IMR-90 (cell line): ENCODE measurements around the gene TERC. TPM values are rescaled to one million over a fixed set of nuclear protein-coding genes. Genes with fewer than 3 reads are reported as not detected.

ENCODE experiments used
- ATAC-seq: fragments of 200-7000 bp; cut with Tn5 transposase; 2 replicates; pipeline ENCODE4 v1.9.1; 2020; ENCODE audit warnings: low read depth, mild to moderate bottlenecking, moderate library complexity
- BruUV-seq: library from RNA; stranded (reverse); fragments of 400-500 nt; replicated peaks from 2 replicates; lab custom pipeline; 2021; lab: Mats Ljungman, UMichigan
- CTCF ChIA-PET: fragments of 300-600 bp; formaldehyde crosslinking; extraction: SDS; loops from one replicate; lab custom pipeline; 2021; ENCODE audit warnings: antibody characterized with exemption; lab: Yijun Ruan, JAX
- POLR2A ChIA-PET: fragments of 300-600 bp; sonication (Branson Sonifier 250); formaldehyde crosslinking; loops from one replicate; lab custom pipeline; 2022; ENCODE audit warnings: antibody characterized with exemption; ENCODE audit not compliant: unreplicated experiment; lab: Charles Lee
- DNase-seq: peaks from one replicate; pipeline ENCODE4 v3.0.0; 2013
- H2AFZ ChIP-seq: replicated peaks from 2 replicates; pipeline ENCODE3; 2013; ENCODE audit warnings: low read length, mild to moderate bottlenecking; ENCODE audit not compliant: poor library complexity
- H2AK5ac ChIP-seq: 2 replicates; pipeline ENCODE4 v1.6.1; 2013; ENCODE audit warnings: low read depth, low read length, inconsistent platforms
- H2AK9ac ChIP-seq: replicated peaks from 2 replicates; pipeline ENCODE3; 2013; ENCODE audit warnings: mild to moderate bottlenecking, low read depth, low read length, moderate library complexity; ENCODE audit not compliant: poor library complexity
- H2BK120ac ChIP-seq: 2 replicates; pipeline ENCODE4 v1.6.1; 2013; ENCODE audit warnings: low read depth, low read length, inconsistent platforms
- H2BK15ac ChIP-seq: 3 replicates; pipeline ENCODE4 v1.6.1; 2013; ENCODE audit warnings: low read depth, low read length, inconsistent platforms
- H2BK20ac ChIP-seq: 2 replicates; pipeline ENCODE4 v1.6.1; 2013; ENCODE audit warnings: low read depth, mild to moderate bottlenecking, inconsistent platforms, low read length, moderate library complexity
- H2BK5ac ChIP-seq: 2 replicates; pipeline ENCODE4 v1.6.1; 2013; ENCODE audit warnings: mild to moderate bottlenecking, low read depth, low read length, inconsistent platforms; ENCODE audit not compliant: poor library complexity, severe bottlenecking
- H3K14ac ChIP-seq: replicated peaks from 2 replicates; pipeline ENCODE4 v1.6.1; 2013; ENCODE audit warnings: low read depth, low read length, inconsistent platforms
- H3K18ac ChIP-seq: 2 replicates; pipeline ENCODE4 v1.6.1; 2013; ENCODE audit warnings: low read depth, low read length, control low read depth
- H3K23ac ChIP-seq: 2 replicates; pipeline ENCODE4 v1.6.1; 2013; ENCODE audit warnings: low read depth, low read length, inconsistent platforms
- H3K27ac ChIP-seq: 2 replicates; pipeline ENCODE4 v1.5.1; 2013; ENCODE audit warnings: mild to moderate bottlenecking, control low read depth, low read length; ENCODE audit not compliant: insufficient read depth
- H3K27me3 ChIP-seq: 2 replicates; pipeline ENCODE4 v1.6.1; 2013; ENCODE audit warnings: low read length; ENCODE audit not compliant: control insufficient read depth, insufficient read depth
- H3K36me3 ChIP-seq: 2 replicates; pipeline ENCODE4 v1.6.1; 2013; ENCODE audit warnings: low read length, mixed read lengths; ENCODE audit not compliant: control insufficient read depth, insufficient read depth
- H3K4ac ChIP-seq: 2 replicates; pipeline ENCODE4 v1.6.1; 2013; ENCODE audit warnings: low read depth, low read length, inconsistent platforms
- H3K4me1 ChIP-seq: 2 replicates; pipeline ENCODE4 v1.6.1; 2013; ENCODE audit warnings: low read length, mixed read lengths; ENCODE audit not compliant: control insufficient read depth, insufficient read depth
- H3K4me2 ChIP-seq: 2 replicates; pipeline ENCODE4 v1.6.1; 2013; ENCODE audit warnings: low read depth, mild to moderate bottlenecking, control low read depth, low read length, moderate library complexity
- H3K4me3 ChIP-seq: 2 replicates; pipeline ENCODE4 v1.5.1; 2013; ENCODE audit warnings: low read depth, mild to moderate bottlenecking, control low read depth, low read length, moderate library complexity; ENCODE audit not compliant: insufficient read depth
- H3K56ac ChIP-seq: 2 replicates; pipeline ENCODE4 v1.6.1; 2013; ENCODE audit warnings: low read length, inconsistent platforms; ENCODE audit not compliant: insufficient read depth; ENCODE audit errors: extremely low read depth
- H3K79me1 ChIP-seq, 2 experiments: 2 replicates each; pipeline ENCODE4 v1.6.1; 2013; ENCODE audit warnings: low read length in 2 of 2, inconsistent platforms in 1 of 2, low read depth in 1 of 2
- H3K9ac ChIP-seq: 2 replicates; pipeline ENCODE4 v1.6.1; 2013; ENCODE audit warnings: low read depth, low read length, control low read depth
- H3K9me1 ChIP-seq: 2 replicates; pipeline ENCODE4 v1.6.1; 2013; ENCODE audit warnings: low read length, inconsistent platforms; ENCODE audit not compliant: insufficient read depth
- H3K9me3 ChIP-seq: 2 replicates; pipeline ENCODE4 v1.6.1; 2013; ENCODE audit warnings: low read length; ENCODE audit not compliant: control insufficient read depth, insufficient read depth
- H4K20me1 ChIP-seq: 2 replicates; pipeline ENCODE4 v1.6.1; 2013; ENCODE audit warnings: low read length, inconsistent platforms; ENCODE audit not compliant: insufficient read depth
- H4K5ac ChIP-seq: 2 replicates; pipeline ENCODE4 v1.6.1; 2013; ENCODE audit warnings: mild to moderate bottlenecking, low read depth, low read length, control low read depth
- H4K8ac ChIP-seq, 2 experiments: 2 replicates each; pipeline ENCODE4 v1.6.1; 2013; ENCODE audit warnings: low read depth in 2 of 2, low read length in 2 of 2, control low read depth in 1 of 2, inconsistent platforms in 1 of 2
- H4K91ac ChIP-seq: 2 replicates; pipeline ENCODE4 v1.6.1; 2013; ENCODE audit warnings: low read depth, low read length, inconsistent platforms; ENCODE audit not compliant: insufficient read depth
- BHLHE40 ChIP-seq: fragments of 150-350 bp; IDR thresholded peaks from 2 replicates; pipeline ENCODE4 v1.6.1; 2016; ENCODE audit warnings: mild to moderate bottlenecking, low read depth, low read length
- CEBPB ChIP-seq: IDR thresholded peaks from 2 replicates; pipeline ENCODE4 v1.6.1; 2012; ENCODE audit warnings: low read depth, low read length, improper control_type of control experiment
- CHD1 ChIP-seq: IDR thresholded peaks from 2 replicates; pipeline ENCODE4 v1.6.1; 2012; ENCODE audit warnings: low read depth, low read length, improper control_type of control experiment
- CTCF ChIP-seq: conservative IDR thresholded peaks from 2 replicates; pipeline ENCODE4 v1.5.1; 2012; ENCODE audit warnings: mild to moderate bottlenecking, low read depth, low read length, improper control_type of control experiment
- FOS ChIP-seq: fragments of 150-350 bp; IDR thresholded peaks from 2 replicates; pipeline ENCODE4 v1.6.1; 2016; ENCODE audit warnings: low read depth, low read length
- MAFK ChIP-seq: IDR thresholded peaks from 2 replicates; pipeline ENCODE4 v1.6.1; 2012; ENCODE audit warnings: low read depth, low read length, improper control_type of control experiment
- MXI1 ChIP-seq: IDR thresholded peaks from 2 replicates; pipeline ENCODE4 v1.6.1; 2012; ENCODE audit warnings: low read depth, mild to moderate bottlenecking, low read length, moderate library complexity, borderline replicate concordance
- POLR2A ChIP-seq: IDR thresholded peaks from 2 replicates; pipeline ENCODE4 v1.6.1; 2012; ENCODE audit warnings: mild to moderate bottlenecking, low read depth, low read length
- RAD21 ChIP-seq: IDR thresholded peaks from 2 replicates; pipeline ENCODE4 v1.6.1; 2012; ENCODE audit warnings: low read length, improper control_type of control experiment
- SMC3 ChIP-seq: fragments of 150-350 bp; IDR thresholded peaks from 2 replicates; pipeline ENCODE4 v1.6.1; 2016; ENCODE audit warnings: low read depth, mild to moderate bottlenecking, antibody characterized with exemption, low read length, moderate library complexity
- WGBS, 2 experiments: methylation state at CpG; one replicate each; pipeline versions ENCODE4 v1.1.5 to v1.1.7; 2013; ENCODE audit warnings: missing lambda C conversion rate in 2 of 2; ENCODE audit not compliant: insufficient read length in 1 of 2; ENCODE audit errors: extremely low coverage in 2 of 2; 5-methylcytosine and 5-hydroxymethylcytosine counted together
- dilution Hi-C: fragments of 300-500 bp; cut with HindIII; formaldehyde crosslinking; loops from one replicate; pipeline ENCODE4 v1.14.3; 2018; ENCODE audit warnings: low sequenced_read_pairs; ENCODE audit not compliant: unreplicated experiment
- in situ Hi-C: fragments of 300-500 bp; cut with MboI; formaldehyde crosslinking; loops from 3 replicates; pipeline ENCODE4 v1.14.3; 2019; ENCODE audit warnings: low sequenced_read_pairs, inconsistent platforms, mixed read lengths
- intact Hi-C: fragments of 100-400 bp; cut with micrococcal nuclease; formaldehyde crosslinking; loops from 2 replicates; pipeline ENCODE4 v1.10.0; 2022
- polyA plus RNA-seq, 3 experiments: library from polyadenylated mRNA; depleted of rRNA; stranded (reverse); fragments of >200 nt; gene quantifications; 2 replicates each; pipeline ENCODE4 v1.2.3, GENCODE V29; 2012; ENCODE audit warnings: low replicate concordance in 1 of 3
- total RNA-seq: library from RNA; depleted of rRNA; stranded (reverse); fragments of >200 nt; gene quantifications from 2 replicates; pipeline ENCODE4 v1.2.3, GENCODE V29; 2012

The TERC gene
- total and polyA plus RNA-seq, 2 of the 4 experiments (the other 2 are of a cell fraction): 57.0 TPM; not detected in 1

DNA sequence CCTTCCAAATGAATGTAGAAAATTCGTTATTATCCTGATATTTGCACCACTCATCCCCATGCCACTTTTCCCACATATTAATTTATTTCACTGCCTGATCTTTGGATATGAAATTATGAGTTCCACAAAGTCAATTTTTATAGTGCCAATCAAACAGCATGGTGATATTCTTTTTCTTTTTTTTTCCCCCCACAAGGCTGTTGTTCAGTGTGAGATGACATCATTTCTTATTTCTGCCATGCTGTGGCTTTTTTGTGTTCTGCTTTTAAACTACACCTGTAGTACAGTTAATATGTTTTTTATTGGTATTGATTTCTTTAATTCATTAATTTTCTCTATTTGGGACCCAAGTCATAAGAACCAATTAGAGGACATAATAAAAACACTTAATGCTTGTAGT is 22.9 kb upstream of the TERC start:
- POLR2A ChIA-PET: no interaction called here
- Histone ChIP-seq H2AK5ac (no peak overlapping the region), H3K14ac (no peak overlapping the region), H2AK9ac (no peak overlapping the region), H3K18ac (no peak overlapping the region), H2BK20ac (no peak overlapping the region), H3K36me3 (peaks cover 17% of the 10 kb centered on the region), H3K23ac (no peak overlapping the region), H4K5ac (no peak overlapping the region), H2AFZ (no peak overlapping the region), H4K8ac (no peak overlapping the region), H3K9ac (no peak overlapping the region), H4K91ac (no peak overlapping the region), H3K4me2 (no peak overlapping the region), H2BK5ac (no peak overlapping the region), H3K4me3 (no peak overlapping the region), H2BK15ac (no peak overlapping the region), H3K27me3 (no peaks in the 10 kb centered on the region), H4K20me1 (no peaks in the 10 kb centered on the region), H3K27ac (no peak overlapping the region), H3K9me3 (no peaks in the 10 kb centered on the region), H3K79me1 (peaks cover 3 to 6% of the 10 kb centered on the region in 2 experiments; a peak in 1 of 4 replicates), H3K4me1 (peaks cover 4% of the 10 kb centered on the region), H3K4ac (no peak overlapping the region), H3K9me1 (0 out of 2 replicates have a peak, but pooled peaks cover 4% of the 10 kb centered on the region), H2BK120ac (no peak overlapping the region), H3K56ac (no peak overlapping the region)
- no TSS peak for BruUV-seq
- no peak for ATAC-seq
- DNase-seq: no peak
- TF ChIP-seq BHLHE40: no peak
- no peak for TF ChIP-seq CHD1
- TF ChIP-seq POLR2A: no peak
- TF ChIP-seq MXI1: no peak
- no peak for TF ChIP-seq SMC3
- TF ChIP-seq CEBPB: no peak
- TF ChIP-seq MAFK: no peak
- no peak for TF ChIP-seq RAD21
- TF ChIP-seq FOS: no peak
- TF ChIP-seq CTCF: no peak
- CTCF ChIA-PET: no interaction called here
- intact Hi-C loops (no loop called here), in situ Hi-C loops (no loop called here), dilution Hi-C loops (no loop called here)
- WGBS, 2 experiments: no CpG with 5 or more reads among the region's 1 CpG
